B cell (primary cell): ENCODE measurements around the gene AFG1L.

Source experiments
- CTCF ChIP-seq: fragments of 200-600 bp; IDR thresholded peaks from one replicate; pipeline ENCODE4 v1.8.0; 2022; ENCODE audit warnings: antibody characterized with exemption, mild to moderate bottlenecking
- EZH2 ChIP-seq: IDR thresholded peaks from 2 replicates; pipeline ENCODE4 v1.6.1; 2012; ENCODE audit warnings: borderline replicate concordance, low read depth, mild to moderate bottlenecking, moderate library complexity, low read length; ENCODE audit not compliant: insufficient read depth, poor library complexity, severe bottlenecking

DNA sequence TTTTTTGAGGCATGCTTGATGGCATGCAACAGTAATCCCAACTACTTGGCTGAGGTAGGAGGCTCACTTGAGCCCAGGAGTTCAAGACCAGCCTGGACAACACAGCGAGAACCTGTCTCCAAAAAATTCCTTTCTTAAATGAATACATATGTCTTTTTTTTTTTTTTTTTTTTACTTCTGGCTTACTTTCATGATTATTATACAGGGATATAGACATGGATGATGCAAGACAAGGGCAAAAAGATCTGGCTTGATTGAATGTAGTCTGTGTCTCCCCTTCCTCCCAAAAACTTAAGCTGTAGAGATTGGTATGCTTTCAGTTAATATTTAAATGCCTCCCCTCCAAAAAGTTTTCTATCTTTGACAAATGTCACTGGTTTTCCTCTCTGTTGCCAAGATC is 41.6 kb upstream of the AFG1L start:
- TF ChIP-seq CTCF, result no peak
- TF ChIP-seq EZH2, result no peak
